Globus pallidus (tissue), 1 donor: ENCODE data around the gene PTEN.
"Not testable (repeated sequence)": the region's sequence is repeated elsewhere in the genome, so short reads cannot be mapped to it uniquely, and the experiment has no call there.

Experiments
- DNase-seq: peaks from one replicate; pipeline ENCODE4 v3.0.0-alpha.2; 2015; ENCODE audit warnings: low spot score

The PTEN gene

DNA sequence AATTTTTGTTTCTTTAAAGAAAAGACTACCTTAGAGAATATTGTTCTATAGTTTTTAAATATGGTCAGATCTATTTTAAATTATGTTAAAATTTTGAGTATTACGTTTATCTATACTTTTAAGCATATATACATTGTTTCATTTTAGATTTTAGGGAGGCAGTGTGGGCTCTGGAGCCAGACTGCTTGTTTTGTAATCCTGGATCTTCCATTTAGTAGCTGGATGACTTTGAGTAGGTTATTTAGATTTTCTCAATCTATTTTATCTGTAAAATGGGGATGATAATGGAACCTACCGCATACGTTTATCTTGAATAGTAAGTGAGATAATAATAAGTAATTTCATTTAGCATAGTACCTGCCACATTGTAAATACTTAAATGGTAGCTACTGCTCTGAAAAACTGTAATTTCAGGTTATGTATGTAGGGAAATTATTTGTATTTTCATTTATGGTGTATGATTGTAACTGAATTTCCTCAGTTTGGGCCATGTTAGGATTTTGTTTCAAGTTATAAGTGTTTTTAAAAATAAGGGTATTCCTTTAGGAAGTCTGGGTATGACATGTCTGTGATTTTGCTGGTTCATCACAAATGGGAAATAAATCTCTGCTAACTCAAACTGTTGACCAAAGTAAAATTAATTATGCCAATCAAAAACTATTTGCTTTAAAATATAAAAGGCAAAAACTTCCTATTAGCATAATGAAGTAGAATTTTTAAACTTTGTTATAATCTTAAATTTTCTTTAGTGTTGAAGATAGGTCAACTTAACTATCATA lies 6.5 kb downstream of the PTEN start:
- no peak for DNase-seq

DNA sequence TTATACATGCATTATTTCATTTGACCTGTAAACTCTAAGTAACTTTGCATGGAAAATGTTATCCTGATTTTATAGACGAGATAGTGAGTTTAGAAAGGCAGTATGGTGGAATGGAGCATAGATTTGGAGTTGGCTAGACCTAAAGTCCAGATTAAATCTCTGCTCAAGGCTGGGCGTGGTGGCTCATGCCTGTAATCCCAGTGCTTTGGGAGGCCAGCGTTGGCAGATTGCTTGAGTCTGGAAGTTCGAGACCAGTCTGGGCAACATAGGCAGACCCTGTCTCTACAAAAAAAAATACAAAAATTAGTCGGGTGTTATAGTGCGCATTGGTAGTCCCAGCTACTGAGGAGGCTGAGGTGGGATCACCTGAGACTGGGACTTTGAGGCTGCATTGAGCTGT lies 9.4 kb downstream of the PTEN start:
- no peak for DNase-seq

- DNase-seq, result no peak
These were observed 10.2 kb downstream of the PTEN start for GRCh38 chr10:87873656-87874055.

GRCh38 chr10:87875929-87876571 lies 12.6 kb downstream of the PTEN start:
- DNase-seq, result no peak

GRCh38 chr10:87878664-87879459 lies 15.4 kb downstream of the PTEN start:
- no peak for DNase-seq

DNA sequence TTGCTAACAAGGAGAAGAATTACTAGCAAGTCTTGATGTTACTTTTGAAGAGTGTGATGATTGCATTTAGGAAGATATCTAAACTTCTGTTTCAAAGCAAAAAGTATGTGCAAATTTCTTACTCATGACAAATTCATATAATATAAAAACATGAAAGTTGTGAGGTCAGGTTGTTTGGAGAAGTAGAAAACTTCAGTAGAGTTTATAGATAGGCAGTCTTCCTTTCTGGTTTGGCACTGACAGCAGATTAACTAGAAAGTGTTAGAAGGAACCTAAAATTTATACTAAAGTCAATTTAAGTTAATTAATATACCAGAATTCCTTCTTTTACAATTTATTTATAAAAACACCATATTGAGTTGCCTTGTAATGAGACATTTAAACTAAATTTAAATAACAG lies 16.9 kb downstream of the PTEN start:
- no peak for DNase-seq

DNA sequence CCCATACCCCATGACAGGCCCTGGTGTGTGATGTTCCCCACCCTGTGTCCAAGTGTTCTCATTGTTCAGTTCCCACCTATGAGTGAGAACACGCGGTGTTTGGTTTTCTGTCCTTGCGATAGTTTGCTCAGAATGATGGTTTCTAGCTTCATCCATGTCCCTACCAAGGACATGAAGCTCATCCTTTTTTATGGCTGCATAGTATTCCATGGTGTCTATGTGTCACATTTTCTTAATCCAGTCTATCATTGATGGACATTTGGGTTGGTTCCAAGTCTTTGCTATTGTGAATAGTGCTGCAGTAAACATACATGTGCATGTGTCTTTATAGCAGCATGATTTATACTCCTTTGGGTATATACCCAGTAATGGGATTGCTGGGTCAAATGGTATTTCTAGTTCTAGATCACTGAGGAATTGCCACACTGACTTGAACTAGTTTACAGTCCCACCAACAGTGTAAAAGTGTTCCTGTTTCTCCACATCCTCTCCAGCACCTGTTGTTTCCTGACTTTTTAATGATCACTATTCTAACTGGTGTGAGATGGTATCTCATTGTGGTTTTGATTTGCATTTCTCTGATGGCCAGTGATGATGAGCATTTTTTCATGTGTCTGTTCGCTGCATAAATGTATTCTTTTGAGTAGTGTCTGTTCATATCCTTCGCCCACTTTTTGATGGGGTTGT lies 18.1 kb downstream of the PTEN start:
- DNase-seq, result not testable (repeated sequence)

GRCh38 chr10:87882555-87883294 lies 19.3 kb downstream of the PTEN start:
- no peak for DNase-seq

DNA sequence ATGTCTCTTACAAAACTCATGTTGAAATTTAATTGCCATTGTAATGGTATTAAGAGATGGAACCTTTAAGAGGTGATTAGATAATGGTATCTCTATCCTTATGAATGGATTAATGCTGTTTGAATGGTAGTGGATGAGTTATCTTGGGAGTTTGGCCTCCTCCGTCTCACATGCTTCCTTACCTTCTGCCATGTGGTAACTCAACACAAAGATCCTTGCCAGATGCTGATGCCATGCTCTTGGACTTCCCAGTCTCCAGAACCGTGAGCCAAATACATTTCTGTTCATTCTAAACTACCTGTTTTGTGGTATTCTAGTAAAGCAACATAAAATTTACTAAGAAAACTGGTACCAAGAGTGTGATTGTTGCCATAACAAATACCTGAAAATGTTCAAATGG lies 23.2 kb downstream of the PTEN start:
- DNase-seq, result no peak

GRCh38 chr10:87887146-87887545 lies 23.7 kb downstream of the PTEN start:
- no peak for DNase-seq

DNA sequence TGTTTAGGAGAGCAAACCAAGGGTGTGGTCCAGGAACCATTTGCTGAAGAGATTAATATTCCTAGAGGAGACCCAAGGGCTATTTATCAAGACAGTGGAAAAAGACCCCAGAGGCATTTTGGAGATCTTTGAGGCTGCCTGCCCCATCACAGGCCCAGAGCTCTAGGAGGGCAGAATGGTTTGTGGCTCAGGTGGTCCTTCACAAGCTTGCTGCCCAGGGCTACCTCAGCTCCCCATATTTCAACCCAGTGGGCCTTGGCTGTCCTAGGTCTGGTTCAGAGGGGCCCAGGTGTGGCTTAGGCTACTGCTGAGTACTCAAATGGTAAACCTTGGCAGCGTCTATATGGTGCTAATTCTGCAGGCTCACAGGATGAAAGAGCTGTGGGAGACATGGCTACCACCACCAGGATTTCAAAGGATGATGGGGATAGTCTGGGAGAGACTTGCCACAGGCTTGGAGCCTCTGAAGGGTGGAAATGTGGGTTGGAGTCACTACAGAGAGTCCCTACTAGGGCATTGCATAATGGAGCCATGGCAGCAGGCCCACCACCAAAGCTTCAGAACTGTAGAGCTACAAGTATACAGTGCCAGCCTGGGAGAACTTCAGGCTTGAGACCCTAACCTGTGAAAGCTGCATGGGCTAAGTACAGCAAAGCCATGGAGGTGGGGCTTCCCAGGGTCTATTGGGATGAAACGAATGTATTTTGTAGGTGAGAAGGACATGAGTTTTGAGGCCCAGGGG lies 24.3 kb downstream of the PTEN start:
- DNase-seq, result no peak

DNA sequence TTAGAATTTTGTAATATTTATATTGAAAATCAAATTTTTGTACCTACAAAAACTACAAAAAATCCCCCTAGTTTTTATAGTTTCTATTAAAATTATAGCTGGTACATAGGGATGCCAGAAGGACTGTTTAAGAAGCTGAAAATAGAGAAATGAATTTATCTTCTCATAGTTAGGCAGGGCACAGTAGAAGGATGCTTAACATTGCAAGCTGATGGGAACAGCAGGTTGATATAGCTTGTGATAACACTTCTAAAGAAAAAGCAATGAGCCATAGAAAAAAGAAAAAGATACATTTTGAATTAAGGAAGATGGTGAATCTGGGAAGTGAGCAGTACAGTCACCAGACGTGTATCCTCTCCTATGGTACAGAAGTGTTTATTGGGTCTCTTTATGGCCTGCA lies 32.0 kb downstream of the PTEN start:
- no peak for DNase-seq

DNA sequence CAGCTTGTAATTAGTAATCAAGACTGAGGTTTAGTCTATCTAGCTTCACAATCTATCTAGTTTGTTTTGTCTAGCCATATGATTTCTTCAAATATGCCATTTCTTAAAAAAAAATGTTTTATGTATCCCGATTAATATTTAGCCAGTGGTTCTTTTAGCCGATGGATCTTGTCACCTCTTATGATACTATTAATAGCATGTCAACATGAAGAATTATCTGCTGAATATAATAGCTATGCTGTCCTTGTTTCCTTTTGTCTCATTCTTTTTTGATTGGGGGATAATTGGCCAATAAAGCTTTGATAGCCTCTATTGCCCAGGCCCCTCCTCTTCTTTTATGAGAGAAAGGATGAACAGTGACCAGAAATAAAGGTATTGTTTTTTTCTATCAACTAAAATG lies 32.8 kb downstream of the PTEN start:
- DNase-seq, result no peak

DNA sequence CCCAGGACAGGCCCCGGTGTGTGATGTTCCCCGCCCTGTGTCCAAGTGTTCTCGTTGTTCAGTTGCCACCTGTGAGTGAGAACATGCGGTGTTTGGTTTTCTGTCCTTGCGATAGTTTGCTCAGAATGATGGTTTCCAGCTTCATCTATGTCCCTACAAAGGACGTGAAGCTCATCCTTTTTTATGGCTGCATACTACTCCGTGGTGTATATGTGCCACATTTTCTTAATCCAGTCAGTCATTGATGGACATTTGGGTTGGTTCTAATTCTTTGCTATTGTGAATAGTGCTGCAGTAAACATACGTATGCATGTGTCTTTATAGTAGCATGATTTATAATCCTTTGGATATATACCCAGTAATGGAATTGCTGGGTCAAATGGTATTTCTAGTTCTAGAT lies 34.5 kb downstream of the PTEN start:
- not testable (repeated sequence) for DNase-seq

GRCh38 chr10:87903396-87903795 lies 40.0 kb downstream of the PTEN start:
- not testable (repeated sequence) for DNase-seq

- DNase-seq, result no peak
These were observed 49.9 kb downstream of the PTEN start for GRCh38 chr10:87913156-87913921.

GRCh38 chr10:87915406-87915805 lies 52.0 kb downstream of the PTEN start:
- DNase-seq, result no peak

GRCh38 chr10:87915989-87916388 lies 52.6 kb downstream of the PTEN start:
- DNase-seq, result no peak

- no peak for DNase-seq
These were observed 53.1 kb downstream of the PTEN start for GRCh38 chr10:87916515-87916914.

DNA sequence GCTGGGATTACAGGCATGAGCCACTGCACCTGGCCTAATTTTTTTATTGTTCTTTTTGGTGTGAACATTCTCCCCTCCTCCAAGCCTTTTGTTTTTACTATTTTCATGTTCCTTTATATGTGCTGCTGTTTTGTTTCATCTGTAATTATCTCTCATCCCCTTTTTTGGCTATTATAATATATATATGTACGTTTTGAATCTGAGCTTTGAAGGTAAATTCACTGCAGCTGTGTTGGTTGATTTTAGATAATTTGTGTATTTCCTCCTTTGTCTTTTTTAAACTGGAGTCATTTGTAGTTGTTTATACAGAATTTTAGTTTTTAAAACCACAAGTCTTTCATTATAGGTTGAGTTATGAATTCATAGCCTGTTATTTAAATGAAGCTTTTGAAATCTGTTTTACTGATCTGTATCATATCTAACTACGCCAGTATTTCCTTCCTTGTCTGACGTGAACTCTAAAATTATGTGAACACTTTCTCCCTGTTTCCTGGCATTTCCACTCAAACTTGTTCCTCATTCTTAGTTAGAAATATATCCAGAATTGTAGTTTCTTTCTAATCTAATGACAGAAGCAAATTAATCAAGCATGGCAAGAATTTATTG lies 54.9 kb downstream of the PTEN start:
- DNase-seq, result no peak
